Fibroblast of lung (primary cell): ENCODE data around the gene UBA1. TPM values are rescaled to one million over a fixed set of nuclear protein-coding genes. Genes with fewer than 3 reads are reported as not detected.

Source experiments
- DNase-seq, 2 donors: peaks; one replicate each; pipeline versions ENCODE4 v3.0.0 to v3.0.0-alpha.2; 2010; ENCODE audit warnings: low read depth in 2 of 2
- H2AFZ ChIP-seq: 2 replicates; pipeline ENCODE4 v1.5.1; 2012; ENCODE audit warnings: low read length, control low read depth, inconsistent platforms
- H3K27ac ChIP-seq: 2 replicates; pipeline ENCODE4 v1.5.1; 2011; ENCODE audit warnings: low read length, control low read depth; ENCODE audit not compliant: insufficient read depth
- H3K27me3 ChIP-seq: 2 replicates; pipeline ENCODE4 v1.5.1; 2011; ENCODE audit warnings: mild to moderate bottlenecking, low read length; ENCODE audit not compliant: control insufficient read depth, insufficient read depth
- H3K36me3 ChIP-seq: 2 replicates; pipeline ENCODE4 v1.5.1; 2011; ENCODE audit warnings: low read length; ENCODE audit not compliant: control insufficient read depth, insufficient read depth
- H3K4me1 ChIP-seq: 2 replicates; pipeline ENCODE4 v1.5.1; 2011; ENCODE audit warnings: low read length; ENCODE audit not compliant: control insufficient read depth, insufficient read depth; ENCODE audit errors: extremely low read depth
- H3K4me2 ChIP-seq: 2 replicates; pipeline ENCODE4 v1.5.1; 2011; ENCODE audit warnings: low read length, control low read depth; ENCODE audit not compliant: insufficient read depth; ENCODE audit errors: extremely low read depth
- H3K4me3 ChIP-seq, 4 experiments: fragments of 200-600 bp in 1 of 4; sonication (generic) in 1 of 4; replicated peaks in 1 of 4; 2 replicates each; pipeline ENCODE4 v1.5.1; 2011 to 2016; ENCODE audit warnings: low read length in 4 of 4, low read depth in 3 of 4, mild to moderate bottlenecking in 3 of 4, control low read depth in 2 of 4, inconsistent platforms in 1 of 4, mixed read lengths in 1 of 4; ENCODE audit not compliant: insufficient read depth in 1 of 4; ENCODE audit errors: control extremely low read depth in 1 of 4
- H3K79me2 ChIP-seq: 2 replicates; pipeline ENCODE4 v1.5.1; 2012; ENCODE audit warnings: mild to moderate bottlenecking, low read length, inconsistent platforms; ENCODE audit not compliant: control insufficient read depth, insufficient read depth
- H3K9ac ChIP-seq: 2 replicates; pipeline ENCODE4 v1.5.1; 2011; ENCODE audit warnings: mild to moderate bottlenecking, low read length, control low read depth; ENCODE audit not compliant: insufficient read depth
- H3K9me3 ChIP-seq: 2 replicates; pipeline ENCODE4 v1.5.1; 2012; ENCODE audit warnings: low read depth, low read length; ENCODE audit not compliant: control insufficient read depth, insufficient read depth
- H4K20me1 ChIP-seq: 2 replicates; pipeline ENCODE4 v1.5.1; 2011; ENCODE audit warnings: low read length; ENCODE audit not compliant: control insufficient read depth, insufficient read depth; ENCODE audit errors: extremely low read depth
- CTCF ChIP-seq, 2 donors: IDR thresholded peaks in 1 of 2; conservative IDR thresholded peaks in 1 of 2; 1 replicate in 1 of 2; 2 replicates in 1 of 2; pipeline ENCODE4 v1.5.1; 2011 to 2012; ENCODE audit warnings: low read length in 2 of 2, control low read depth in 1 of 2, inconsistent platforms in 1 of 2, low read depth in 1 of 2, mild to moderate bottlenecking in 1 of 2
- EZH2 ChIP-seq: IDR thresholded peaks from 2 replicates; pipeline ENCODE4 v1.5.1; 2012; ENCODE audit warnings: low read length, control low read depth, mild to moderate bottlenecking; ENCODE audit errors: missing control alignments
- polyA plus RNA-seq, 2 donors: library from polyadenylated mRNA; depleted of rRNA in 1 of 2; stranded (reverse) in 1 of 2; unstranded in 1 of 2; fragments of >200 nt; gene quantifications; 2 replicates each; pipeline ENCODE4 v1.2.1, GENCODE V29; 2011 to 2012; ENCODE audit warnings: missing spikeins in 1 of 2
- total RNA-seq: library from RNA; depleted of rRNA; stranded (reverse); fragments of >200 nt; gene quantifications from 2 replicates; pipeline ENCODE4 v1.2.1, GENCODE V29; 2014

UBA1 gene
- total and polyA plus RNA-seq, 2 donors (not counting 1 experiment from before 2014, with no cell fraction given): 135 to 158 TPM

GRCh38 chrX:47201345-47201944 lies 7.8 kb downstream of the UBA1 start:
- peaks cover 11% of the 10 kb centered on the region for H3K4me1 ChIP-seq
- H3K27me3 ChIP-seq: no peaks in the 10 kb centered on the region
- H3K27ac ChIP-seq: no peak overlapping the region
- no peaks in the 10 kb centered on the region for H3K9me3 ChIP-seq
- H3K4me2 ChIP-seq: no peak overlapping the region
- H3K79me2 ChIP-seq: peaks cover 41% of the 10 kb centered on the region
- H3K9ac ChIP-seq: no peak overlapping the region
- H2AFZ ChIP-seq: no peak overlapping the region
- H4K20me1 ChIP-seq: no peaks in the 10 kb centered on the region
- TF ChIP-seq CTCF (conservative IDR thresholded peaks at IDR 0.05 in 1 of 2, IDR thresholded peaks at IDR 0.05 in 1 of 2; ENCODE audit: low read depth in 1 of 2, low read length in 2 of 2): no peak
- no peak for TF ChIP-seq EZH2
- no peak overlapping the region for H3K4me3 ChIP-seq
- no peak for DNase-seq
- peaks cover 47% of the 10 kb centered on the region for H3K36me3 ChIP-seq

GRCh38 chrX:47202316-47202715 lies 8.7 kb downstream of the UBA1 start:
- Histone ChIP-seq H3K4me3 (no peak overlapping the region), H3K27me3 (no peaks in the 10 kb centered on the region), H2AFZ (no peak overlapping the region), H3K9me3 (no peaks in the 10 kb centered on the region), H3K27ac (no peak overlapping the region), H3K36me3 (peaks cover 47% of the 10 kb centered on the region), H4K20me1 (no peaks in the 10 kb centered on the region), H3K9ac (no peak overlapping the region), H3K4me1 (peaks cover 8% of the 10 kb centered on the region), H3K79me2 (peaks cover 32% of the 10 kb centered on the region), H3K4me2 (no peak overlapping the region)
- TF ChIP-seq CTCF (conservative IDR thresholded peaks at IDR 0.05 in 1 of 2, IDR thresholded peaks at IDR 0.05 in 1 of 2; ENCODE audit: low read depth in 1 of 2, low read length in 2 of 2): no peak
- no peak for TF ChIP-seq EZH2
- DNase-seq: no peak

GRCh38 chrX:47202877-47203276 lies 9.2 kb downstream of the UBA1 start:
- Histone ChIP-seq H3K27ac (no peak overlapping the region), H3K4me2 (no peak overlapping the region), H3K4me1 (peaks cover 6% of the 10 kb centered on the region), H3K4me3 (no peak overlapping the region), H4K20me1 (no peaks in the 10 kb centered on the region), H3K9me3 (no peaks in the 10 kb centered on the region), H3K9ac (no peak overlapping the region), H2AFZ (no peak overlapping the region), H3K79me2 (peaks cover 26% of the 10 kb centered on the region), H3K36me3 (peaks cover 49% of the 10 kb centered on the region), H3K27me3 (no peaks in the 10 kb centered on the region)
- no peak for DNase-seq
- TF ChIP-seq EZH2: no peak
- TF ChIP-seq CTCF (conservative IDR thresholded peaks at IDR 0.05 in 1 of 2, IDR thresholded peaks at IDR 0.05 in 1 of 2; ENCODE audit: low read depth in 1 of 2, low read length in 2 of 2): no peak
